ENCODE results near the gene HIPK3.

- TF ChIP-seq POLR2A (IDR thresholded peaks at IDR 0.05): no peak
- TF ChIP-seq, protein P1, sequence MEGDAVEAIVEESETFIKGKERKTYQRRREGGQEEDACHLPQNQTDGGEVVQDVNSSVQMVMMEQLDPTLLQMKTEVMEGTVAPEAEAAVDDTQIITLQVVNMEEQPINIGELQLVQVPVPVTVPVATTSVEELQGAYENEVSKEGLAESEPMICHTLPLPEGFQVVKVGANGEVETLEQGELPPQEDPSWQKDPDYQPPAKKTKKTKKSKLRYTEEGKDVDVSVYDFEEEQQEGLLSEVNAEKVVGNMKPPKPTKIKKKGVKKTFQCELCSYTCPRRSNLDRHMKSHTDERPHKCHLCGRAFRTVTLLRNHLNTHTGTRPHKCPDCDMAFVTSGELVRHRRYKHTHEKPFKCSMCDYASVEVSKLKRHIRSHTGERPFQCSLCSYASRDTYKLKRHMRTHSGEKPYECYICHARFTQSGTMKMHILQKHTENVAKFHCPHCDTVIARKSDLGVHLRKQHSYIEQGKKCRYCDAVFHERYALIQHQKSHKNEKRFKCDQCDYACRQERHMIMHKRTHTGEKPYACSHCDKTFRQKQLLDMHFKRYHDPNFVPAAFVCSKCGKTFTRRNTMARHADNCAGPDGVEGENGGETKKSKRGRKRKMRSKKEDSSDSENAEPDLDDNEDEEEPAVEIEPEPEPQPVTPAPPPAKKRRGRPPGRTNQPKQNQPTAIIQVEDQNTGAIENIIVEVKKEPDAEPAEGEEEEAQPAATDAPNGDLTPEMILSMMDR (IDR thresholded peaks at IDR 0.05): no peak
Measured at GRCh38 chr11:33368931-33369330, 111.8 kb downstream of the HIPK3 start.

Data from heart left ventricle (tissue), 13 donors.